NB4 (cell line): Measurements from ENCODE around the gene UQCR10.

Experiments
- DNase-seq: peaks from one replicate; pipeline ENCODE4 v3.0.0; 2010; ENCODE audit warnings: low read depth
- H3K4me3 ChIP-seq: one replicate; pipeline ENCODE4 v1.5.1; 2011; ENCODE audit warnings: mild to moderate bottlenecking, low read depth, low read length, moderate library complexity
- CTCF ChIP-seq: IDR thresholded peaks from one replicate; pipeline ENCODE4 v1.5.1; 2012; ENCODE audit warnings: low read depth, low read length
- MAX ChIP-seq: IDR thresholded peaks from 2 replicates; pipeline ENCODE4 v1.6.1; 2011; ENCODE audit warnings: low read depth, low read length
- MYC ChIP-seq: IDR thresholded peaks from 2 replicates; pipeline ENCODE4 v1.6.1; 2011; ENCODE audit warnings: low read depth, low read length
- POLR2A ChIP-seq: IDR thresholded peaks from 2 replicates; pipeline ENCODE4 v1.6.1; 2011; ENCODE audit warnings: mild to moderate bottlenecking; ENCODE audit not compliant: insufficient read length; ENCODE audit errors: extremely low read depth

Gene UQCR10

GRCh38 chr22:29767171-29768051 is at the start of gene UQCR10:
Gene UQCR10 (plus strand): TSS chr22:29767369. CDS start chr22:29767399, 30 bp downstream.
- peak within 1 kb of the TSS; percentile 95 for H3K4me3 ChIP-seq
- peak; percentile 70 for TF ChIP-seq POLR2A
- TF ChIP-seq CTCF: no peak
- DNase-seq: peak; percentile 91

DNA sequence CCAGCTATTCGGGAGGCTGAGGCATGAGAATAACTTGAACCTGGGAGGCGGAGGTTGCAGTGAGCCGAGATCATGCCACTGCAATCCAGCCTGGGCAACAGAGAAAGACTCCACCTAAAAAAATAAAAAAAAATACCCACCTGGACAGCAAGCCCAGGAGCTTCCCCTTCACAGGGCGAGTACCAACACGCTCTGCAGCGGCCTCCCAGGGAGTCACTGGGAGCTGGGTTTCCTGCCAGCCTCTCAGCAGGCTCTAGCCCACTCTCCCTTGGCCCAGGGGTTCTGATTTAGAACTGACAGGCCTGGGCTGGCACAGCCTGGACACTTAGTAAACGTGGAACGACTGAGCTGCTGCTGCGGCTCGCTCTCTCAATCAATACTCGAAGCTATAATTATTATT is 49.4 kb upstream of the UQCR10 start:
- no peak for DNase-seq
- TF ChIP-seq MYC (no peak), POLR2A (no peak), CTCF (no peak), MAX (no peak)
- no peak overlapping the region for H3K4me3 ChIP-seq

GRCh38 chr22:29718949-29719898 is 47.9 kb upstream of the UQCR10 start:
- TF ChIP-seq POLR2A (no peak), MAX (no peak), CTCF (no peak), MYC (no peak)
- H3K4me3 ChIP-seq: no peak overlapping the region
- no peak for DNase-seq

DNA sequence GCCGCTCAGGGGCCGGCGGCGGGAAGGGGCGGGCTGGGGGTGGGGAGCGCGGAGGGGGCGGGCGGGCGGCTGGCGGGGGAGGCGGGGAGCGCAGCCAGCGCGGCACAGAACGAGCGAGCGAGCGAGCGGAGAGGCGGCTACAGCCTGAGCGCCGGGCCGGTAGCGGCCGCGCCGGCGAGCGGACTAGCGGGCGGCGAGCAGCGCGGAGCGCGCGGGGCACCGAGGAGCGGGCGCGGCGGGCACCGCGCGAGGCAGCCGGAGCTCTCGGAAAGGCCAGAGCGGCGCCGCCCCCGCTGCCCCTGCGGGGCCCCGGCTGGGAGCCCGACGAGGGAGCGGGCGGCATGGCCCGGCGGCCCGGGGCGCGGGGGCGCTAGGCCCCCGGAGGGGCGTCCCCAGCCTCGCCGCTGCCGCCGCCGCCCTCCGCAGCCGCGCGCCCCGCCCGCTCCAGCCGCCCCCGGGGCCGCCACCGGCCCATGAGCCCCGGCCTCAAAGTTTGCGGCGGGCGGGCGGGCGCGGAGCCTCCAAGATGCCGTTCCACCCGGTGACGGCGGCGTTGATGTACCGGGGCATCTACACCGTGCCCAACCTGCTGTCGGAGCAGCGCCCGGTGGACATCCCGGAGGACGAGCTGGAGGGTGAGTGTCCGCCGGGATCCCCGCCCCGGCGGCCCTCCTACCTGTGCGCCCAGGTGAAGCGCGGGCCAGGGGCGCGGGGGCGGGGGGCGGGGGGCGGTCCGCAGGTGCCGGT is 47.1 kb upstream of the UQCR10 start, which contains the start of gene CABP7:
Gene CABP7 (plus strand): TSS at position 105 of the 747 bp plus-strand sequence. CDS start 422 bp downstream, at position 527.
- H3K4me3 ChIP-seq: no peak within 1 kb of the TSS
- no peak for TF ChIP-seq MYC
- TF ChIP-seq CTCF: no peak
- TF ChIP-seq POLR2A: no peak
- no peak for TF ChIP-seq MAX
- DNase-seq: no peak

DNA sequence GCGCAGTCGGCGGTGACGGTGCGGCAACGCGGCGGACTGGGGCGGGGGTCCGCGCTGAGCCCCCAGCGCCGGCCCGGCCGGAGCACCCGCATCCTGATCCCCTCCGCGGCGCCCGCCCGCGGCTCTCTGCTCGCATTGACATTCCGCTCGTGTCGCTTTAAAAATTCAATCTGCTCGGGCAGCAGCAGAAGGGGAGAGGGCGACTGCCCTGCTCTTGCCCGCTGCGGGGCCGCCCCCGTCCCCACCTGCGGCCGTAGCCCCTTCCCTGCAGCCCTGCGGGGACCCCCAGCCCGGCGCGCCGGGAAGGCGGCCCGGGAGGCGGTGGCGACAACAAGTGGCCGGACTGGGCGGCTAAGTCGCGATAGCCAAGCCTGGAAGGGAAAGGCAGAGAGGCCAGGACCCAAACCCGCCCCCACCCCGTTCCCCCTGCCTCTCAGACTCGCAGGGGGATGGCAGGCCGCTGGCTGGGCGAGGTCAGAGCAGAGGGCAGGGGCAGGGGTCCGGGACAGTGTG is 46.3 kb upstream of the UQCR10 start:
- no peak for TF ChIP-seq MAX
- no peak for TF ChIP-seq CTCF
- TF ChIP-seq MYC: no peak
- no peak for TF ChIP-seq POLR2A
- H3K4me3 ChIP-seq: no peak overlapping the region
- no peak for DNase-seq
